ENCODE results near the gene CD300E. TPM values are rescaled to one million over a fixed set of nuclear protein-coding genes. Genes with fewer than 3 reads are reported as not detected.

The CD300E gene
- total RNA-seq, 1 experiment from 2014 or later, result not detected

DNA sequence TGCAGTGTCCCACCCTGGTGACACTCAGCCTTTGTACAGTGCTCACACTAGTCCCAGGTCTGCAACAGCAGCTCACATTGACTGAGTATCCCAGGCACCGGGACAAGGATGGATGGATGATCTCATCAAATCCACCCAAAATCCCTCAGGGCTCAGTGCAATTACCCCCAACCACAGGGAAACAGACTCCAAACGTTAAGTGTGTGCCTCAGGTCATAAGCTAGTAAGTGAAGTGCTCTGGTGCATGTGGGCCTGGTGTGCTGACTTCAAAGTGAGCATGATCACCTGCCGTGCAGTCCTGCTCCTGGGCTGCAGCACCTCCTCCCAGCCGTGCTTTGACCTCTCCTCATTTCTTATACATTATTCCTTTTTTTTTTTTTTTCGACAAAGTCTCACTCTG, 31.2 kb upstream of the CD300E start:
- ChIA-PET CTCF (interaction anchor here (0.5 to 5.8 kb wide), 3 partner anchors 14 to 82 kb away, joined by 3 to 366 read pairs (median 5); partner anchors contain the start of gene RAB37), POLR2A (interaction anchor here (0.6 kb wide), 1 partner anchor 98 kb away, joined by 7 read pairs; no protein-coding TSS in a partner anchor)
- no peaks in the 10 kb centered on the region for H3K4me1 Mint-ChIP-seq (ENCODE audit: low read depth, unreplicated experiment)
- Histone ChIP-seq H3K27me3 (replicated peaks; ENCODE audit: control insufficient read depth, insufficient read depth, low read length) (no peaks in the 10 kb centered on the region; the same call in 1 of the 2 replicates), H3K4me3 (ENCODE audit: low read depth, low read length) (no peak overlapping the region), H3K9me3 (no peaks in the 10 kb centered on the region), H3K36me3 (ENCODE audit: control insufficient read depth, insufficient read depth, low read length) (no peaks in the 10 kb centered on the region), H3K4me1 (no peaks in the 10 kb centered on the region)
- no peak overlapping the region for H3K4me3 Mint-ChIP-seq (ENCODE audit: unreplicated experiment)
- no peak for DNase-seq
- H3K9me3 Mint-ChIP-seq (ENCODE audit: unreplicated experiment), result no peaks in the 10 kb centered on the region
- TF ChIP-seq, protein P1, sequence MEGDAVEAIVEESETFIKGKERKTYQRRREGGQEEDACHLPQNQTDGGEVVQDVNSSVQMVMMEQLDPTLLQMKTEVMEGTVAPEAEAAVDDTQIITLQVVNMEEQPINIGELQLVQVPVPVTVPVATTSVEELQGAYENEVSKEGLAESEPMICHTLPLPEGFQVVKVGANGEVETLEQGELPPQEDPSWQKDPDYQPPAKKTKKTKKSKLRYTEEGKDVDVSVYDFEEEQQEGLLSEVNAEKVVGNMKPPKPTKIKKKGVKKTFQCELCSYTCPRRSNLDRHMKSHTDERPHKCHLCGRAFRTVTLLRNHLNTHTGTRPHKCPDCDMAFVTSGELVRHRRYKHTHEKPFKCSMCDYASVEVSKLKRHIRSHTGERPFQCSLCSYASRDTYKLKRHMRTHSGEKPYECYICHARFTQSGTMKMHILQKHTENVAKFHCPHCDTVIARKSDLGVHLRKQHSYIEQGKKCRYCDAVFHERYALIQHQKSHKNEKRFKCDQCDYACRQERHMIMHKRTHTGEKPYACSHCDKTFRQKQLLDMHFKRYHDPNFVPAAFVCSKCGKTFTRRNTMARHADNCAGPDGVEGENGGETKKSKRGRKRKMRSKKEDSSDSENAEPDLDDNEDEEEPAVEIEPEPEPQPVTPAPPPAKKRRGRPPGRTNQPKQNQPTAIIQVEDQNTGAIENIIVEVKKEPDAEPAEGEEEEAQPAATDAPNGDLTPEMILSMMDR (IDR thresholded peaks at IDR 0.05; ENCODE audit: insufficient read depth in 1 of 2, low read depth in 1 of 2, low read length in 1 of 2, severe bottlenecking in 1 of 2, unreplicated experiment in 1 of 2), result no peak
- intact Hi-C loops (cut with micrococcal nuclease; ENCODE audit: unreplicated experiment), result loop anchor here (5.0 to 10.0 kb wide), 2 partner anchors 38 to 200 kb away; partner anchors contain the start of gene GRIN2C
- H3K27ac Mint-ChIP-seq (ENCODE audit: unreplicated experiment), result no peak overlapping the region
- no TSS peak for BruUV-seq (replicated peaks)
- peaks cover 20% of the 10 kb centered on the region for H3K27me3 Mint-ChIP-seq (ENCODE audit: insufficient read depth, unreplicated experiment)
- H3K36me3 Mint-ChIP-seq (ENCODE audit: insufficient read depth, unreplicated experiment), result no peaks in the 10 kb centered on the region

DNA sequence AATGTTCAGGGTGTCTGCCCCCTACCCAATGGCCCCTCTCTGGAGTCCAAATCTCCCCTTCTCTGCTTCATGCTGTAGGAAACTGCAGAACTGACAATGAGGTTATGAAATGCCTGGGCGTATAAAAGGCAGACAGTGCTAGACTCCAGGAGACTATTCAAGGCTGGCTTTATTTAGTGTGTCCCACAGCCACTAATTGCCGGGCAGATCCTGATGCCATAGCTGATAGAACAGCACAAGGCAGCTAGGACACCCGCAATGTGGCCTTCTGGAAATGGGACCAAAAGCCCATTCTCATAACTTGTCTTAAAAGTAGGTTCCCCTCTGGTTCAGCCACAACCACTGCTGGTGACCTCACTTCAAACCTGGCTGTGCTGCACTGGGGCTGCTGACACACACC, 28.5 kb upstream of the CD300E start:
- H3K36me3 Mint-ChIP-seq (ENCODE audit: insufficient read depth, unreplicated experiment), result no peaks in the 10 kb centered on the region
- peaks cover 24% of the 10 kb centered on the region for H3K27me3 Mint-ChIP-seq (ENCODE audit: insufficient read depth, unreplicated experiment)
- DNase-seq, result no peak
- no peaks in the 10 kb centered on the region for H3K9me3 Mint-ChIP-seq (ENCODE audit: unreplicated experiment)
- CTCF ChIA-PET, result no interaction called here
- Histone ChIP-seq H3K4me1 (no peaks in the 10 kb centered on the region), H3K36me3 (ENCODE audit: control insufficient read depth, insufficient read depth, low read length) (no peaks in the 10 kb centered on the region), H3K4me3 (ENCODE audit: low read depth, low read length) (no peak overlapping the region), H3K9me3 (no peaks in the 10 kb centered on the region), H3K27me3 (replicated peaks; ENCODE audit: control insufficient read depth, insufficient read depth, low read length) (no peaks in the 10 kb centered on the region; the same call in 1 of the 2 replicates)
- no peak overlapping the region for H3K4me3 Mint-ChIP-seq (ENCODE audit: unreplicated experiment)
- H3K27ac Mint-ChIP-seq (ENCODE audit: unreplicated experiment), result no peak overlapping the region
- TF ChIP-seq, protein P1 (IDR thresholded peaks at IDR 0.05; ENCODE audit: insufficient read depth in 1 of 2, low read depth in 1 of 2, low read length in 1 of 2, severe bottlenecking in 1 of 2, unreplicated experiment in 1 of 2), result no peak
- POLR2A ChIA-PET, result no interaction called here
- no TSS peak for BruUV-seq (replicated peaks)
- intact Hi-C loops (cut with micrococcal nuclease; ENCODE audit: unreplicated experiment), result loop anchor here (10.0 kb wide), 1 partner anchor 203 kb away; the partner anchor contains the start of gene GRIN2C
- no peaks in the 10 kb centered on the region for H3K4me1 Mint-ChIP-seq (ENCODE audit: low read depth, unreplicated experiment)

DNA sequence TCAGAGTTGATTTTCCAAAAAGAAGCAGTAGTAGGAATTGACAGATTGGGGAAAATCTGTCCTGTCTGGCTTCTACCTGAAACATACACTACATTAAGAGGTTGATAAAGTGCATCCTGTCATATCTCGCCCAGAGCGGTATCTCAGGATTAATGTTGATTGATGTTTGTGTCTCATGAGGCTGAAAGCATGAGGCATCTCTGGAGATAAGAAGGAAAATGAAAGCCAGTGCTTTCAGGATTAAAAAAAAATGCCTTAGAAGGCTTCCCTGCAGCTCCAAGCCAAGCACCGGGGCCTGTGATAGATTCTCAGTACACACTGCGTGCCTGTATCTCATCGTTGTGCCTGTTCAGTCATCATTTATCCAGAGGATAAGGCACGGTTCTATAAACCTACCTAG, 26.4 kb upstream of the CD300E start:
- no peaks in the 10 kb centered on the region for H3K9me3 ChIP-seq
- H3K27me3 ChIP-seq (replicated peaks; ENCODE audit: control insufficient read depth, insufficient read depth, low read length), result no peaks in the 10 kb centered on the region
- Mint-ChIP-seq H3K4me1 (ENCODE audit: low read depth, unreplicated experiment) (no peaks in the 10 kb centered on the region), H3K9me3 (ENCODE audit: unreplicated experiment) (no peaks in the 10 kb centered on the region), H3K27me3 (ENCODE audit: insufficient read depth, unreplicated experiment) (peaks cover 24% of the 10 kb centered on the region), H3K27ac (ENCODE audit: unreplicated experiment) (no peak overlapping the region), H3K4me3 (ENCODE audit: unreplicated experiment) (no peak overlapping the region), H3K36me3 (ENCODE audit: insufficient read depth, unreplicated experiment) (no peaks in the 10 kb centered on the region)
- no TSS peak for BruUV-seq (replicated peaks)
- H3K4me3 ChIP-seq (ENCODE audit: low read depth, low read length), result no peak overlapping the region
- H3K4me1 ChIP-seq, result no peaks in the 10 kb centered on the region
- DNase-seq, result no peak
- TF ChIP-seq, protein P1 (IDR thresholded peaks at IDR 0.05; ENCODE audit: insufficient read depth in 1 of 2, low read depth in 1 of 2, low read length in 1 of 2, severe bottlenecking in 1 of 2, unreplicated experiment in 1 of 2), result no peak
- intact Hi-C loops (cut with micrococcal nuclease; ENCODE audit: unreplicated experiment), result loop anchor here (10.0 kb wide), 1 partner anchor 205 kb away; the partner anchor contains the start of gene GRIN2C
- ChIA-PET POLR2A (no interaction called here), CTCF (interaction anchor here (0.8 kb wide), 1 partner anchor 87 kb away, joined by 5 read pairs; the partner anchor contains the start of gene RAB37)
- H3K36me3 ChIP-seq (ENCODE audit: control insufficient read depth, insufficient read depth, low read length), result no peaks in the 10 kb centered on the region

All from Caco-2 (cell line).